K562 (cell line): Measurements from ENCODE around the gene CREM. TPM values are rescaled to one million over a fixed set of nuclear protein-coding genes. Genes with fewer than 3 reads are reported as not detected.
A peak's percentile ranks its signal among the peaks of the same experiment; 100 is the strongest.

ENCODE experiments used
- CBFB ChIP-seq: sonication (generic); formaldehyde crosslinking; IDR thresholded peaks from 2 replicates; pipeline ENCODE4 v1.4.0; 2020; ENCODE audit warnings: mild to moderate bottlenecking, missing genetic modification reagents
- CBX2 ChIP-seq: fragments of 200-600 bp; sonication (generic); IDR thresholded peaks from one replicate; pipeline ENCODE4 v1.6.1; 2012; ENCODE audit warnings: mild to moderate bottlenecking, low read length, inconsistent platforms; ENCODE audit not compliant: insufficient read depth, poor library complexity, severe bottlenecking
- FIP1L1 ChIP-seq: fragments of 200-400 bp; formaldehyde crosslinking; IDR thresholded peaks from 2 replicates; pipeline ENCODE4 v1.6.1; 2018; ENCODE audit warnings: mild to moderate bottlenecking, low read depth, low read length; ENCODE audit not compliant: poor library complexity, severe bottlenecking
- HDAC1 ChIP-seq, 2 experiments: fragments of 450-650 bp; IDR thresholded peaks; 2 replicates each; pipeline ENCODE4 v1.6.1; 2016 to 2017; ENCODE audit warnings: inconsistent platforms in 1 of 2, mild to moderate bottlenecking in 1 of 2, moderate library complexity in 1 of 2
- HLTF ChIP-seq: fragments of 450-650 bp; IDR thresholded peaks from 2 replicates; pipeline ENCODE4 v1.6.1; 2016
- KLF10 ChIP-seq: fragments of 250-450 bp; sonication (Bioruptor Pico); IDR thresholded peaks from 2 replicates; pipeline ENCODE4 v1.6.1; 2021; ENCODE audit warnings: matching md5 sums
- MEF2A ChIP-seq: IDR thresholded peaks from 2 replicates; pipeline ENCODE4 v1.6.1; 2011; ENCODE audit warnings: low read depth, mild to moderate bottlenecking, low read length, moderate library complexity; ENCODE audit not compliant: control insufficient read depth
- NFYB ChIP-seq: IDR thresholded peaks from 2 replicates; pipeline ENCODE4 v1.6.1; 2011; ENCODE audit warnings: mild to moderate bottlenecking, moderate library complexity; ENCODE audit not compliant: insufficient read length; ENCODE audit errors: extremely low read depth
- NR2F6 ChIP-seq: fragments of 450-650 bp; formaldehyde crosslinking; IDR thresholded peaks from 2 replicates; pipeline ENCODE4 v1.4.0; 2020; ENCODE audit warnings: mild to moderate bottlenecking
- PCBP2 ChIP-seq: fragments of 200-400 bp; formaldehyde crosslinking; IDR thresholded peaks from 2 replicates; pipeline ENCODE4 v1.6.1; 2018; ENCODE audit warnings: low read length, low read depth, mild to moderate bottlenecking, moderate library complexity; ENCODE audit not compliant: poor library complexity, severe bottlenecking
- PHF21A ChIP-seq: fragments of 450-650 bp; IDR thresholded peaks from 2 replicates; pipeline ENCODE4 v1.6.1; 2017; ENCODE audit warnings: low read depth, borderline replicate concordance
- RBM22 ChIP-seq: fragments of 200-400 bp; formaldehyde crosslinking; IDR thresholded peaks from 2 replicates; pipeline ENCODE4 v1.6.1; 2018; ENCODE audit warnings: low read length, low read depth; ENCODE audit not compliant: poor library complexity, severe bottlenecking
- SRF ChIP-seq, 2 experiments: fragments of 250-450, 450-650 bp in 1 of 2; sonication (Bioruptor Pico) in 1 of 2; sonication (generic) in 1 of 2; formaldehyde crosslinking; IDR thresholded peaks; 2 replicates each; pipeline versions ENCODE4 v1.5.0 to v1.5.1; 2020 to 2022; ENCODE audit warnings: mild to moderate bottlenecking in 1 of 2, missing genetic modification reagents in 1 of 2
- YBX1 ChIP-seq: fragments of 450-650 bp; IDR thresholded peaks from 2 replicates; pipeline ENCODE4 v1.7.1; 2016; ENCODE audit warnings: mild to moderate bottlenecking
- ZBTB8A ChIP-seq: fragments of 450-650 bp; IDR thresholded peaks from 2 replicates; pipeline ENCODE4 v1.6.1; 2018; ENCODE audit warnings: mild to moderate bottlenecking, moderate library complexity; ENCODE audit not compliant: partially characterized antibody
- polyA plus RNA-seq, 8 experiments: library from polyadenylated mRNA; depleted of rRNA in 4 of 8; stranded (reverse) in 5 of 8; unstranded in 3 of 8; fragments of >200 nt; fragmentation: Nextera tagmentation in 2 of 8; fragmentation: Illumina TruSeq in 1 of 8; extraction: Ambion mirVana in 2 of 8; extraction: Trizol in 1 of 8; gene quantifications; 2 replicates each; pipeline versions ENCODE4 v1.2.1 to v1.2.3, GENCODE V29; 2011 to 2014; ENCODE audit warnings: inconsistent platforms in 1 of 8, missing spikeins in 1 of 8
- total RNA-seq, 7 experiments: library from RNA; depleted of rRNA in 6 of 7; stranded (reverse); fragments of >200 nt in 6 of 7; fragmentation: Illumina TruSeq in 2 of 7; extraction: Trizol in 2 of 7; gene quantifications; 2 replicates each; pipeline versions ENCODE4 v1.2.1 to v1.2.3, GENCODE V29; 2011 to 2021; ENCODE audit warnings: low replicate concordance in 1 of 7
- TF ChIP-seq, protein P1 (sequence below), 2 experiments: fragments of 250-450 bp in 1 of 2; fragments of 450-650 bp in 1 of 2; sonication (Bioruptor Pico) in 1 of 2; IDR thresholded peaks; 2 replicates each; pipeline versions ENCODE4 v1.6.1 to v1.8.0; 2016 to 2021; ENCODE audit warnings: mild to moderate bottlenecking in 2 of 2, moderate library complexity in 2 of 2, missing compliant biosample characterization in 1 of 2, missing genetic modification characterization in 1 of 2
- TF ChIP-seq, protein P2 (sequence below): fragments of 250-450 bp; sonication (Bioruptor Pico); IDR thresholded peaks from 2 replicates; pipeline ENCODE4 v1.8.0; 2021; ENCODE audit warnings: borderline replicate concordance, mild to moderate bottlenecking, moderate library complexity; ENCODE audit not compliant: poor library complexity, severe bottlenecking
- TF ChIP-seq, protein P3 (sequence below): fragments of 450-650 bp; formaldehyde crosslinking; conservative IDR thresholded peaks from 2 replicates; pipeline ENCODE4 v1.4.0; 2022; ENCODE audit warnings: mild to moderate bottlenecking, missing genetic modification characterization
- TF ChIP-seq, protein P4 (sequence below): fragments of 250-450 bp; sonication (Bioruptor Pico); IDR thresholded peaks from 2 replicates; pipeline ENCODE4 v1.4.0; 2020; ENCODE audit warnings: mild to moderate bottlenecking, moderate library complexity

CREM gene
- total and polyA plus RNA-seq, 9 of the 15 experiments (the other 6 are each of a cell fraction or from before 2014, with no cell fraction given) = 39.1 to 70.2 (median 48.3) TPM

DNA sequence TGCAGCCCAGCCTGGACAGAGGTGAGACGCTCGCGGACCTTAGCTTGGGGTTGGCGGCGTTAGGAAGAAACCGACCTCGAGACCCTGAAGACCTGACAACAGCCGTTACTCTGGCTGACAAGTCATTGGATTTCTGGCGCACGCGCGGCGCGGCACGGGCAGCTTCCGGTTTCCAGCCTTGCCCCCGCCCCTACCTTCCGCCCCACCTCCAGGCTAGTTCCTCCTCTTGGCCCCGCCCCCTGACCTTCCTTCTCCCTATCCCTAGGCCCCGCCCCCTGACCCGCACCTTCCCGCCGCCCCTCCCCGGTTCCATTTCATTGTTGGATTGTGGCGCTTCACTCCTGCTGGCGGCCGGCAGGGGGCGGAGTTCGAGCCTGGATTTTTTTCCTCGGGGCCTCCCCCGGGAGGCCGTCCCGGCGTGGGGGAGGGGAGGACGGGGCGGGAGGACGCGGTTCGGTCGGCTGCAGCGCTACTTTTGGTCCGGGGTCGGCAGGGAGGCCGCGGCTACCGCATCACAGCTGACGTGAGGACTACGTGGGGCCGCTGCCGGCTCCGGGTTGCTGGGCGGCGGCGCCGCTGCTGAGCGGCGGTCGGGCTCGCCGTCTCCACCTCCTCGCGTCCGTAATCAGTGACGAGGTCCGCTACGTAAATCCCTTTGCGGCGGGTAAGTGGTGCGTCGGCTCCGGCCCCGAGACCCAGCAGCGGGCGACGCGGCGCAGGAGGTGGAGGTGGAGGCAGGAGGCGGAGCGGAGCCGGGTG, at the start of gene CREM (continued):
- TF ChIP-seq, protein P1, sequence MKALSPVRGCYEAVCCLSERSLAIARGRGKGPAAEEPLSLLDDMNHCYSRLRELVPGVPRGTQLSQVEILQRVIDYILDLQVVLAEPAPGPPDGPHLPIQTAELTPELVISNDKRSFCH (CRISPR knock-in tag; IDR thresholded peaks at IDR 0.05) = no peak
- TF ChIP-seq, protein P1 (tag; IDR thresholded peaks at IDR 0.05) = no peak
- TF ChIP-seq ZBTB8A (no peak), CBFB (CRISPR knock-in tag) (no peak), HLTF (no peak; the same call in 1 of the 2 replicates), YBX1 (no peak), PCBP2 (no peak), CBX2 (no peak), KLF10 (CRISPR knock-in tag) (no peak), MEF2A (peak; percentile 34; the same call in 1 of the 2 replicates), SRF (CRISPR knock-in tag; IDR thresholded peaks at IDR 0.05) (peak in 1 of 2 experiments; percentile 57; a peak in 1 of 4 replicates), RBM22 (no peak), PHF21A (peak; percentile 44; the same call in 1 of the 2 replicates), NR2F6 (CRISPR knock-in tag) (no peak), HDAC1 (IDR thresholded peaks at IDR 0.05) (peak in 1 of 2 experiments; percentile 21; a peak in 1 of 4 replicates), NFYB (no peak), FIP1L1 (peak; percentile 85)
- TF ChIP-seq, protein P2, sequence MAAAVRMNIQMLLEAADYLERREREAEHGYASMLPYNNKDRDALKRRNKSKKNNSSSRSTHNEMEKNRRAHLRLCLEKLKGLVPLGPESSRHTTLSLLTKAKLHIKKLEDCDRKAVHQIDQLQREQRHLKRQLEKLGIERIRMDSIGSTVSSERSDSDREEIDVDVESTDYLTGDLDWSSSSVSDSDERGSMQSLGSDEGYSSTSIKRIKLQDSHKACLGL (CRISPR knock-in tag) = no peak
- TF ChIP-seq, protein P3, sequence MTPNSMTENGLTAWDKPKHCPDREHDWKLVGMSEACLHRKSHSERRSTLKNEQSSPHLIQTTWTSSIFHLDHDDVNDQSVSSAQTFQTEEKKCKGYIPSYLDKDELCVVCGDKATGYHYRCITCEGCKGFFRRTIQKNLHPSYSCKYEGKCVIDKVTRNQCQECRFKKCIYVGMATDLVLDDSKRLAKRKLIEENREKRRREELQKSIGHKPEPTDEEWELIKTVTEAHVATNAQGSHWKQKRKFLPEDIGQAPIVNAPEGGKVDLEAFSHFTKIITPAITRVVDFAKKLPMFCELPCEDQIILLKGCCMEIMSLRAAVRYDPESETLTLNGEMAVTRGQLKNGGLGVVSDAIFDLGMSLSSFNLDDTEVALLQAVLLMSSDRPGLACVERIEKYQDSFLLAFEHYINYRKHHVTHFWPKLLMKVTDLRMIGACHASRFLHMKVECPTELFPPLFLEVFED (CRISPR knock-in tag) = no peak
- TF ChIP-seq, protein P4, sequence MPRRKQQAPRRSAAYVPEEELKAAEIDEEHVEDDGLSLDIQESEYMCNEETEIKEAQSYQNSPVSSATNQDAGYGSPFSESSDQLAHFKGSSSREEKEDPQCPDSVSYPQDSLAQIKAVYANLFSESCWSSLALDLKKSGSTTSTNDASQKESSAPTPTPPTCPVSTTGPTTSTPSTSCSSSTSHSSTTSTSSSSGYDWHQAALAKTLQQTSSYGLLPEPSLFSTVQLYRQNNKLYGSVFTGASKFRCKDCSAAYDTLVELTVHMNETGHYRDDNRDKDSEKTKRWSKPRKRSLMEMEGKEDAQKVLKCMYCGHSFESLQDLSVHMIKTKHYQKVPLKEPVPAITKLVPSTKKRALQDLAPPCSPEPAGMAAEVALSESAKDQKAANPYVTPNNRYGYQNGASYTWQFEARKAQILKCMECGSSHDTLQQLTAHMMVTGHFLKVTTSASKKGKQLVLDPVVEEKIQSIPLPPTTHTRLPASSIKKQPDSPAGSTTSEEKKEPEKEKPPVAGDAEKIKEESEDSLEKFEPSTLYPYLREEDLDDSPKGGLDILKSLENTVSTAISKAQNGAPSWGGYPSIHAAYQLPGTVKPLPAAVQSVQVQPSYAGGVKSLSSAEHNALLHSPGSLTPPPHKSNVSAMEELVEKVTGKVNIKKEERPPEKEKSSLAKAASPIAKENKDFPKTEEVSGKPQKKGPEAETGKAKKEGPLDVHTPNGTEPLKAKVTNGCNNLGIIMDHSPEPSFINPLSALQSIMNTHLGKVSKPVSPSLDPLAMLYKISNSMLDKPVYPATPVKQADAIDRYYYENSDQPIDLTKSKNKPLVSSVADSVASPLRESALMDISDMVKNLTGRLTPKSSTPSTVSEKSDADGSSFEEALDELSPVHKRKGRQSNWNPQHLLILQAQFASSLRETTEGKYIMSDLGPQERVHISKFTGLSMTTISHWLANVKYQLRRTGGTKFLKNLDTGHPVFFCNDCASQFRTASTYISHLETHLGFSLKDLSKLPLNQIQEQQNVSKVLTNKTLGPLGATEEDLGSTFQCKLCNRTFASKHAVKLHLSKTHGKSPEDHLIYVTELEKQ (CRISPR knock-in tag) = no peak
